ENCODE measurements around the gene ANGEL1. TPM values are rescaled to one million over a fixed set of nuclear protein-coding genes. Genes with fewer than 3 reads are reported as not detected.

ANGEL1 gene
- total and polyA plus RNA-seq, 2 of the 8 experiments (the other 6 are each of a cell fraction or from before 2014, with no cell fraction given): 26.8 to 27.2 TPM

- TF ChIP-seq, protein P1, sequence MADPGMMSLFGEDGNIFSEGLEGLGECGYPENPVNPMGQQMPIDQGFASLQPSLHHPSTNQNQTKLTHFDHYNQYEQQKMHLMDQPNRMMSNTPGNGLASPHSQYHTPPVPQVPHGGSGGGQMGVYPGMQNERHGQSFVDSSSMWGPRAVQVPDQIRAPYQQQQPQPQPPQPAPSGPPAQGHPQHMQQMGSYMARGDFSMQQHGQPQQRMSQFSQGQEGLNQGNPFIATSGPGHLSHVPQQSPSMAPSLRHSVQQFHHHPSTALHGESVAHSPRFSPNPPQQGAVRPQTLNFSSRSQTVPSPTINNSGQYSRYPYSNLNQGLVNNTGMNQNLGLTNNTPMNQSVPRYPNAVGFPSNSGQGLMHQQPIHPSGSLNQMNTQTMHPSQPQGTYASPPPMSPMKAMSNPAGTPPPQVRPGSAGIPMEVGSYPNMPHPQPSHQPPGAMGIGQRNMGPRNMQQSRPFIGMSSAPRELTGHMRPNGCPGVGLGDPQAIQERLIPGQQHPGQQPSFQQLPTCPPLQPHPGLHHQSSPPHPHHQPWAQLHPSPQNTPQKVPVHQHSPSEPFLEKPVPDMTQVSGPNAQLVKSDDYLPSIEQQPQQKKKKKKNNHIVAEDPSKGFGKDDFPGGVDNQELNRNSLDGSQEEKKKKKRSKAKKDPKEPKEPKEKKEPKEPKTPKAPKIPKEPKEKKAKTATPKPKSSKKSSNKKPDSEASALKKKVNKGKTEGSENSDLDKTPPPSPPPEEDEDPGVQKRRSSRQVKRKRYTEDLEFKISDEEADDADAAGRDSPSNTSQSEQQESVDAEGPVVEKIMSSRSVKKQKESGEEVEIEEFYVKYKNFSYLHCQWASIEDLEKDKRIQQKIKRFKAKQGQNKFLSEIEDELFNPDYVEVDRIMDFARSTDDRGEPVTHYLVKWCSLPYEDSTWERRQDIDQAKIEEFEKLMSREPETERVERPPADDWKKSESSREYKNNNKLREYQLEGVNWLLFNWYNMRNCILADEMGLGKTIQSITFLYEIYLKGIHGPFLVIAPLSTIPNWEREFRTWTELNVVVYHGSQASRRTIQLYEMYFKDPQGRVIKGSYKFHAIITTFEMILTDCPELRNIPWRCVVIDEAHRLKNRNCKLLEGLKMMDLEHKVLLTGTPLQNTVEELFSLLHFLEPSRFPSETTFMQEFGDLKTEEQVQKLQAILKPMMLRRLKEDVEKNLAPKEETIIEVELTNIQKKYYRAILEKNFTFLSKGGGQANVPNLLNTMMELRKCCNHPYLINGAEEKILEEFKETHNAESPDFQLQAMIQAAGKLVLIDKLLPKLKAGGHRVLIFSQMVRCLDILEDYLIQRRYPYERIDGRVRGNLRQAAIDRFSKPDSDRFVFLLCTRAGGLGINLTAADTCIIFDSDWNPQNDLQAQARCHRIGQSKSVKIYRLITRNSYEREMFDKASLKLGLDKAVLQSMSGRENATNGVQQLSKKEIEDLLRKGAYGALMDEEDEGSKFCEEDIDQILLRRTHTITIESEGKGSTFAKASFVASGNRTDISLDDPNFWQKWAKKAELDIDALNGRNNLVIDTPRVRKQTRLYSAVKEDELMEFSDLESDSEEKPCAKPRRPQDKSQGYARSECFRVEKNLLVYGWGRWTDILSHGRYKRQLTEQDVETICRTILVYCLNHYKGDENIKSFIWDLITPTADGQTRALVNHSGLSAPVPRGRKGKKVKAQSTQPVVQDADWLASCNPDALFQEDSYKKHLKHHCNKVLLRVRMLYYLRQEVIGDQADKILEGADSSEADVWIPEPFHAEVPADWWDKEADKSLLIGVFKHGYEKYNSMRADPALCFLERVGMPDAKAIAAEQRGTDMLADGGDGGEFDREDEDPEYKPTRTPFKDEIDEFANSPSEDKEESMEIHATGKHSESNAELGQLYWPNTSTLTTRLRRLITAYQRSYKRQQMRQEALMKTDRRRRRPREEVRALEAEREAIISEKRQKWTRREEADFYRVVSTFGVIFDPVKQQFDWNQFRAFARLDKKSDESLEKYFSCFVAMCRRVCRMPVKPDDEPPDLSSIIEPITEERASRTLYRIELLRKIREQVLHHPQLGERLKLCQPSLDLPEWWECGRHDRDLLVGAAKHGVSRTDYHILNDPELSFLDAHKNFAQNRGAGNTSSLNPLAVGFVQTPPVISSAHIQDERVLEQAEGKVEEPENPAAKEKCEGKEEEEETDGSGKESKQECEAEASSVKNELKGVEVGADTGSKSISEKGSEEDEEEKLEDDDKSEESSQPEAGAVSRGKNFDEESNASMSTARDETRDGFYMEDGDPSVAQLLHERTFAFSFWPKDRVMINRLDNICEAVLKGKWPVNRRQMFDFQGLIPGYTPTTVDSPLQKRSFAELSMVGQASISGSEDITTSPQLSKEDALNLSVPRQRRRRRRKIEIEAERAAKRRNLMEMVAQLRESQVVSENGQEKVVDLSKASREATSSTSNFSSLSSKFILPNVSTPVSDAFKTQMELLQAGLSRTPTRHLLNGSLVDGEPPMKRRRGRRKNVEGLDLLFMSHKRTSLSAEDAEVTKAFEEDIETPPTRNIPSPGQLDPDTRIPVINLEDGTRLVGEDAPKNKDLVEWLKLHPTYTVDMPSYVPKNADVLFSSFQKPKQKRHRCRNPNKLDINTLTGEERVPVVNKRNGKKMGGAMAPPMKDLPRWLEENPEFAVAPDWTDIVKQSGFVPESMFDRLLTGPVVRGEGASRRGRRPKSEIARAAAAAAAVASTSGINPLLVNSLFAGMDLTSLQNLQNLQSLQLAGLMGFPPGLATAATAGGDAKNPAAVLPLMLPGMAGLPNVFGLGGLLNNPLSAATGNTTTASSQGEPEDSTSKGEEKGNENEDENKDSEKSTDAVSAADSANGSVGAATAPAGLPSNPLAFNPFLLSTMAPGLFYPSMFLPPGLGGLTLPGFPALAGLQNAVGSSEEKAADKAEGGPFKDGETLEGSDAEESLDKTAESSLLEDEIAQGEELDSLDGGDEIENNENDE (IDR thresholded peaks at IDR 0.05; ENCODE audit: insufficient replicate concordance, low read length): no peak
- TF ChIP-seq TBP (IDR thresholded peaks at IDR 0.05; ENCODE audit: low read depth, low read length): no peak
Observed at GRCh38 chr14:76780875-76781647, 31.6 kb downstream of the ANGEL1 start (continued).

Data from H1 (cell line).